WTC11 (cell line): ENCODE measurements around the gene PHF10.

Source experiments
- CTCF ChIP-seq: fragments of 200-600 bp; IDR thresholded peaks from 2 replicates; pipeline ENCODE4 v1.8.0; 2022; ENCODE audit warnings: antibody characterized with exemption
- JUN ChIP-seq: sonication (generic); formaldehyde crosslinking; IDR thresholded peaks from 2 replicates; pipeline ENCODE4 v1.8.0; 2023; ENCODE audit warnings: mild to moderate bottlenecking, missing genetic modification reagents
- NFYB ChIP-seq: sonication (generic); formaldehyde crosslinking; conservative IDR thresholded peaks from 2 replicates; pipeline ENCODE4 v1.8.0; 2022; ENCODE audit warnings: low read depth, missing genetic modification reagents
- NR1H2 ChIP-seq: sonication (generic); formaldehyde crosslinking; IDR thresholded peaks from 2 replicates; pipeline ENCODE4 v1.9.0; 2021; ENCODE audit warnings: mild to moderate bottlenecking, moderate library complexity, missing genetic modification reagents
- NR3C1 ChIP-seq: sonication (generic); formaldehyde crosslinking; conservative IDR thresholded peaks from 2 replicates; pipeline ENCODE4 v1.8.1; 2023; ENCODE audit warnings: low read depth, mild to moderate bottlenecking, missing genetic modification reagents
- SP1 ChIP-seq: sonication (generic); formaldehyde crosslinking; conservative IDR thresholded peaks from 2 replicates; pipeline ENCODE4 v1.8.1; 2022; ENCODE audit warnings: missing genetic modification reagents
- TP53 ChIP-seq: sonication (generic); formaldehyde crosslinking; IDR thresholded peaks from 2 replicates; pipeline ENCODE4 v1.8.1; 2023; ENCODE audit warnings: mild to moderate bottlenecking, missing genetic modification reagents
- ZNF121 ChIP-seq: sonication (generic); formaldehyde crosslinking; IDR thresholded peaks from 2 replicates; pipeline ENCODE4 v1.8.0; 2023; ENCODE audit warnings: missing genetic modification reagents
- ZNF138 ChIP-seq: sonication (generic); formaldehyde crosslinking; conservative IDR thresholded peaks from 2 replicates; pipeline ENCODE4 v1.8.1; 2022; ENCODE audit warnings: mild to moderate bottlenecking, moderate library complexity, missing genetic modification reagents
- TF ChIP-seq, protein P1 (sequence below): sonication (generic); formaldehyde crosslinking; IDR thresholded peaks from 2 replicates; pipeline ENCODE4 v1.8.1; 2023; ENCODE audit warnings: mild to moderate bottlenecking, moderate library complexity, missing genetic modification reagents
- TF ChIP-seq, protein P2 (sequence below): sonication (generic); formaldehyde crosslinking; IDR thresholded peaks from 2 replicates; pipeline ENCODE4 v1.8.0; 2023; ENCODE audit warnings: mild to moderate bottlenecking, missing genetic modification reagents
- TF ChIP-seq, protein P3 (sequence below): sonication (generic); formaldehyde crosslinking; IDR thresholded peaks from 2 replicates; pipeline ENCODE4 v1.8.0; 2022; ENCODE audit warnings: mild to moderate bottlenecking, missing genetic modification reagents

DNA sequence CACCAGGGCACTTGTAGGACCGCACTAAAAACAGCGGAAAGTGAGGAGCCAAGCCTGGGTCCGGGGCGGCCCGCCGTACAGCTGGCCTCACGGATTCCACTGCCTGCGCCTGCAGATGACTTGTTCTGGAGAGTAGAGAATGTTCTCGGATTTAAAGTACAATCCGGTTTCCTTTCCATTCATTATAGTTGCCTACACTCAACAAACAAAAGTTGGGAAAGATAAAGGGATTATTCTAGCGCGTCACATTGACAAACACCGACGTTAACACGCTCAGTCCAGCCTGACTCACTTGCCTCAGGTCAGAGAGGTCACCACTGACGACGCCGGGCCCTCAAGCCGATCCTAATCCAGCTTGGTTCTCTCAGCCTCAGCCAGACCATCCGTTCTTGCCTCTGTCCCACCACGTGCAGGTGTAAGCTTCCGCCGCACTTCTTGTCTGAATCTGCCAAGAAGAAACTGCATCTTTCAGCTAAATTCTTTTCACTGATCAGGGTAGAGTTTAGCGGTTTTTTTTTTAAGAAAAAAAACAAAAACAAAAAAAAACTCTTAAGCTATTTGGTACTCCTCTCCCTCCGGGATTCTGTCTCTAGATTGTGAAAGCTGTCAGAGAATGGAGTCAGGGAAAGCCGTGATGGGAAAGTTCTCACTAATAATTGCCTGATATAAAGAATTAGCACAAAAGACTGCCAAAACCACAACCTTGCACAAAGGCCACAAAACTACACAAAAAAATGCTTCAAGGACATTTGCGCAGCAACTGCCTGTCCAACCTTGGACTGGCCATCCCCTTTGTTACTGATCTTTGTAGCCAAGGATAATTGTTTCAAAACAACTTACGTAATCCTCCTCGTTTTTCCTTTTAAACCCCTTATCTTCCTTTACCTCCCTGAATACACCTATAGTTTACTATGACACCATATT is 1.1 kb upstream of the PHF10 start:
- TF ChIP-seq NFYB (CRISPR knock-in tag), result no peak
- TF ChIP-seq SP1 (CRISPR knock-in tag), result no peak; the same call in 1 of the 2 replicates
- TF ChIP-seq CTCF, result no peak
- TF ChIP-seq, protein P1, sequence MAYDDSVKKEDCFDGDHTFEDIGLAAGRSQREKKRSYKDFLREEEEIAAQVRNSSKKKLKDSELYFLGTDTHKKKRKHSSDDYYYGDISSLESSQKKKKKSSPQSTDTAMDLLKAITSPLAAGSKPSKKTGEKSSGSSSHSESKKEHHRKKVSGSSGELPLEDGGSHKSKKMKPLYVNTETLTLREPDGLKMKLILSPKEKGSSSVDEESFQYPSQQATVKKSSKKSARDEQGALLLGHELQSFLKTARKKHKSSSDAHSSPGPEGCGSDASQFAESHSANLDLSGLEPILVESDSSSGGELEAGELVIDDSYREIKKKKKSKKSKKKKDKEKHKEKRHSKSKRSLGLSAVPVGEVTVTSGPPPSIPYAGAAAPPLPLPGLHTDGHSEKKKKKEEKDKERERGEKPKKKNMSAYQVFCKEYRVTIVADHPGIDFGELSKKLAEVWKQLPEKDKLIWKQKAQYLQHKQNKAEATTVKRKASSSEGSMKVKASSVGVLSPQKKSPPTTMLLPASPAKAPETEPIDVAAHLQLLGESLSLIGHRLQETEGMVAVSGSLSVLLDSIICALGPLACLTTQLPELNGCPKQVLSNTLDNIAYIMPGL, result no peak; the same call in none of the 2 replicates
- TF ChIP-seq, protein P2, sequence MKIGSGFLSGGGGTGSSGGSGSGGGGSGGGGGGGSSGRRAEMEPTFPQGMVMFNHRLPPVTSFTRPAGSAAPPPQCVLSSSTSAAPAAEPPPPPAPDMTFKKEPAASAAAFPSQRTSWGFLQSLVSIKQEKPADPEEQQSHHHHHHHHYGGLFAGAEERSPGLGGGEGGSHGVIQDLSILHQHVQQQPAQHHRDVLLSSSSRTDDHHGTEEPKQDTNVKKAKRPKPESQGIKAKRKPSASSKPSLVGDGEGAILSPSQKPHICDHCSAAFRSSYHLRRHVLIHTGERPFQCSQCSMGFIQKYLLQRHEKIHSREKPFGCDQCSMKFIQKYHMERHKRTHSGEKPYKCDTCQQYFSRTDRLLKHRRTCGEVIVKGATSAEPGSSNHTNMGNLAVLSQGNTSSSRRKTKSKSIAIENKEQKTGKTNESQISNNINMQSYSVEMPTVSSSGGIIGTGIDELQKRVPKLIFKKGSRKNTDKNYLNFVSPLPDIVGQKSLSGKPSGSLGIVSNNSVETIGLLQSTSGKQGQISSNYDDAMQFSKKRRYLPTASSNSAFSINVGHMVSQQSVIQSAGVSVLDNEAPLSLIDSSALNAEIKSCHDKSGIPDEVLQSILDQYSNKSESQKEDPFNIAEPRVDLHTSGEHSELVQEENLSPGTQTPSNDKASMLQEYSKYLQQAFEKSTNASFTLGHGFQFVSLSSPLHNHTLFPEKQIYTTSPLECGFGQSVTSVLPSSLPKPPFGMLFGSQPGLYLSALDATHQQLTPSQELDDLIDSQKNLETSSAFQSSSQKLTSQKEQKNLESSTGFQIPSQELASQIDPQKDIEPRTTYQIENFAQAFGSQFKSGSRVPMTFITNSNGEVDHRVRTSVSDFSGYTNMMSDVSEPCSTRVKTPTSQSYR, result no peak
- TF ChIP-seq JUN, result no peak
- TF ChIP-seq ZNF121 (CRISPR knock-in tag), result no peak
- TF ChIP-seq, protein P3, sequence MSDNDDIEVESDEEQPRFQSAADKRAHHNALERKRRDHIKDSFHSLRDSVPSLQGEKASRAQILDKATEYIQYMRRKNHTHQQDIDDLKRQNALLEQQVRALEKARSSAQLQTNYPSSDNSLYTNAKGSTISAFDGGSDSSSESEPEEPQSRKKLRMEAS, result no peak; the same call in 1 of the 2 replicates
- TF ChIP-seq NR3C1, result no peak
- TF ChIP-seq ZNF138 (CRISPR knock-in tag), result no peak
- TF ChIP-seq TP53 (CRISPR knock-in tag), result no peak
- TF ChIP-seq NR1H2 (CRISPR knock-in tag), result no peak
